ENCODE measurements around the gene WASHC1.
"Not testable (repeated sequence)": the region's sequence is repeated elsewhere in the genome, so short reads cannot be mapped to it uniquely, and the experiment has no call there.

GRCh38 chr9:32308-32707, 3.1 kb upstream of the WASHC1 start:
- TF ChIP-seq CTCF, POLR2A, POLR2AphosphoS5 (IDR thresholded peaks at IDR 0.05): not testable (repeated sequence)

All from gastroesophageal sphincter (tissue), 3 donors.